Gastroesophageal sphincter (tissue), 4 donors: ENCODE data around the gene MAPK8IP3. TPM values are rescaled to one million over a fixed set of nuclear protein-coding genes. Genes with fewer than 3 reads are reported as not detected.

ENCODE experiments used
- ATAC-seq: fragments of 150-250 bp; one replicate; pipeline ENCODE4 v1.9.1; 2016; ENCODE audit warnings: mild to moderate bottlenecking, moderate library complexity
- H3K27ac ChIP-seq, 4 donors: fragments of 200-600 bp; sonication (generic) in 3 of 4; 1 replicate in 3 of 4; 2 replicates in 1 of 4; pipeline ENCODE4 v1.5.1; 2016 to 2019
- H3K27me3 ChIP-seq: fragments of 200-600 bp; sonication (generic); one replicate; pipeline ENCODE4 v1.5.1; 2019
- H3K36me3 ChIP-seq, 2 donors: fragments of 200-600 bp; sonication (generic); one replicate each; pipeline ENCODE4 v1.5.1; 2019; ENCODE audit warnings: control low read depth in 1 of 2
- H3K4me1 ChIP-seq, 3 donors: fragments of 200-600 bp; sonication (generic); 1 replicate in 2 of 3; 2 replicates in 1 of 3; pipeline ENCODE4 v1.5.1; 2016 to 2019; ENCODE audit warnings: control low read depth in 2 of 3
- H3K4me3 ChIP-seq, 2 donors: fragments of 200-600 bp; sonication (generic); one replicate each; pipeline ENCODE4 v1.5.1; 2019; ENCODE audit warnings: mild to moderate bottlenecking in 1 of 2, moderate library complexity in 1 of 2
- H3K9me3 ChIP-seq, 3 donors: fragments of 200-600 bp; sonication (generic); one replicate each; pipeline ENCODE4 v1.5.1; 2017 to 2019; ENCODE audit warnings: control low read depth in 2 of 3
- EP300 ChIP-seq: sonication (generic); formaldehyde crosslinking; IDR thresholded peaks from one replicate; pipeline ENCODE4 v1.6.1; 2017; ENCODE audit warnings: antibody characterized with exemption, mild to moderate bottlenecking
- POLR2A ChIP-seq, 2 donors: fragments of 450-650 bp; IDR thresholded peaks; one replicate each; pipeline ENCODE4 v1.6.1; 2017; ENCODE audit warnings: antibody characterized with exemption in 2 of 2, mild to moderate bottlenecking in 2 of 2, moderate library complexity in 1 of 2
- POLR2AphosphoS5 ChIP-seq: sonication (generic); formaldehyde crosslinking; IDR thresholded peaks from one replicate; pipeline ENCODE4 v1.6.1; 2017; ENCODE audit warnings: antibody characterized with exemption
- WGBS, 2 donors: methylation state at CpG; one replicate each; pipeline ENCODE4 v1.1.5; 2018; ENCODE audit warnings: low coverage in 1 of 2; 5-methylcytosine and 5-hydroxymethylcytosine counted together
- total RNA-seq, 4 donors: library from RNA; depleted of rRNA; stranded (reverse); fragments of >200 nt; gene quantifications; one replicate each; pipeline ENCODE4 v1.1.0, GENCODE V29; 2016
- TF ChIP-seq, protein P1 (sequence below), 4 experiments: fragments of 200-600 bp in 2 of 4; fragments of 450-650 bp in 2 of 4; sonication (generic) in 1 of 4; IDR thresholded peaks; one replicate each; pipeline ENCODE4 v1.5.1; 2017 to 2019; ENCODE audit warnings: antibody characterized with exemption in 4 of 4, mild to moderate bottlenecking in 2 of 4, moderate library complexity in 2 of 4

Gene MAPK8IP3
- total RNA-seq, 4 donors from 2014 or later: 12.0 to 66.8 (median 33.1) TPM

- WGBS, 2 donors: no CpG with 5 or more reads among the region's 38 CpGs
- peaks cover 0 to 78% of the 10 kb centered on the region in 2 donors for H3K36me3 ChIP-seq
Observed at GRCh38 chr16:1788095-1788707, 82.2 kb downstream of the MAPK8IP3 start.

GRCh38 chr16:1788708-1789100, 82.7 kb downstream of the MAPK8IP3 start:
- H3K36me3 ChIP-seq: peaks cover 0 to 78% of the 10 kb centered on the region in 2 donors
- no peak for TF ChIP-seq POLR2AphosphoS5
- no peak for TF ChIP-seq POLR2A (IDR thresholded peaks at IDR 0.05)
- no peak for TF ChIP-seq EP300
- TF ChIP-seq, protein P1, sequence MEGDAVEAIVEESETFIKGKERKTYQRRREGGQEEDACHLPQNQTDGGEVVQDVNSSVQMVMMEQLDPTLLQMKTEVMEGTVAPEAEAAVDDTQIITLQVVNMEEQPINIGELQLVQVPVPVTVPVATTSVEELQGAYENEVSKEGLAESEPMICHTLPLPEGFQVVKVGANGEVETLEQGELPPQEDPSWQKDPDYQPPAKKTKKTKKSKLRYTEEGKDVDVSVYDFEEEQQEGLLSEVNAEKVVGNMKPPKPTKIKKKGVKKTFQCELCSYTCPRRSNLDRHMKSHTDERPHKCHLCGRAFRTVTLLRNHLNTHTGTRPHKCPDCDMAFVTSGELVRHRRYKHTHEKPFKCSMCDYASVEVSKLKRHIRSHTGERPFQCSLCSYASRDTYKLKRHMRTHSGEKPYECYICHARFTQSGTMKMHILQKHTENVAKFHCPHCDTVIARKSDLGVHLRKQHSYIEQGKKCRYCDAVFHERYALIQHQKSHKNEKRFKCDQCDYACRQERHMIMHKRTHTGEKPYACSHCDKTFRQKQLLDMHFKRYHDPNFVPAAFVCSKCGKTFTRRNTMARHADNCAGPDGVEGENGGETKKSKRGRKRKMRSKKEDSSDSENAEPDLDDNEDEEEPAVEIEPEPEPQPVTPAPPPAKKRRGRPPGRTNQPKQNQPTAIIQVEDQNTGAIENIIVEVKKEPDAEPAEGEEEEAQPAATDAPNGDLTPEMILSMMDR (IDR thresholded peaks at IDR 0.05): no peak
- no peak for ATAC-seq

More at GRCh38 chr16:1788095-1788707, 82.2 kb downstream of the MAPK8IP3 start:
- no peak for ATAC-seq
- Histone ChIP-seq H3K27ac (no peak overlapping the region), H3K9me3 (no peaks in the 10 kb centered on the region), H3K4me3 (no peak overlapping the region), H3K4me1 (peaks cover 0 to 47% (median 18%) of the 10 kb centered on the region in 3 donors), H3K27me3 (no peaks in the 10 kb centered on the region)
- TF ChIP-seq EP300 (no peak), POLR2A (IDR thresholded peaks at IDR 0.05) (no peak), POLR2AphosphoS5 (no peak)
- TF ChIP-seq, protein P1 (IDR thresholded peaks at IDR 0.05): no peak

DNA sequence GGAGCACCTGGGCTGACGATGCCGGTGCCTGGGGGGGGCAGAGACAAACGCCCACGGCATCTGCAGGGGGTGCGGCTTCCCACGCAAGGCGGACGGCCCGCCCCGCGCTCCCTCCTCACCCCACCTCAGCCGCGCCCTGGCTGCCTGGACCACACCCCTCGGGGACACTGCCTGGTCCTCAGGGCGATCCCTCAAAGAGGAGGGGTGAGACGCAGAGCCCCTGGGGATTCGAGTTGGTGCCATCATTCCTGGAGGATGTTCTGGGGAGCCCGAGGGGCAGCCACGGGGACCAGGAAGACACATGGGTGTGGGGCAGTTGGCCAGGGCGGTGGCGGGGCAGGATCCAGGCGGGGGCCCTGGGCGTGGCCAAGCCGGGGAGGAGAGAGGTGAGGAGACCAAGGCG, 83.6 kb downstream of the MAPK8IP3 start:
- Histone ChIP-seq H3K4me1 (peaks cover 0 to 32% (median 7%) of the 10 kb centered on the region in 3 donors), H3K36me3 (peaks cover 0 to 78% of the 10 kb centered on the region in 2 donors), H3K9me3 (no peaks in the 10 kb centered on the region), H3K27ac (no peak overlapping the region), H3K27me3 (no peaks in the 10 kb centered on the region), H3K4me3 (no peak overlapping the region)
- TF ChIP-seq, protein P1 (IDR thresholded peaks at IDR 0.05): no peak
- no peak for TF ChIP-seq POLR2A (IDR thresholded peaks at IDR 0.05)
- no peak for TF ChIP-seq POLR2AphosphoS5
- no peak for TF ChIP-seq EP300
- no peak for ATAC-seq
- WGBS, 2 donors: no CpG with 5 or more reads among the region's 25 CpGs

More at GRCh38 chr16:1788708-1789100, 82.7 kb downstream of the MAPK8IP3 start:
- no peaks in the 10 kb centered on the region for H3K27me3 ChIP-seq
- H3K9me3 ChIP-seq: no peaks in the 10 kb centered on the region
- peaks cover 0 to 42% (median 15%) of the 10 kb centered on the region in 3 donors for H3K4me1 ChIP-seq
- no peak overlapping the region for H3K27ac ChIP-seq
- no CpG with 5 or more reads among the region's 19 CpGs for WGBS, 2 donors
- H3K4me3 ChIP-seq: no peak overlapping the region

GRCh38 chr16:1790261-1790610, 84.2 kb downstream of the MAPK8IP3 start:
- WGBS, 2 donors: 100% methylated on average over 5 of the region's 15 CpGs; no CpG with 5 or more reads in 1 of the 2 donors
- Histone ChIP-seq H3K36me3 (peaks cover 0 to 74% of the 10 kb centered on the region in 2 donors), H3K27me3 (no peaks in the 10 kb centered on the region), H3K9me3 (no peaks in the 10 kb centered on the region), H3K4me1 (peaks cover 0 to 26% (median 2%) of the 10 kb centered on the region in 3 donors), H3K27ac (no peak overlapping the region), H3K4me3 (no peak overlapping the region)
- TF ChIP-seq POLR2AphosphoS5: no peak
- no peak for TF ChIP-seq EP300
- TF ChIP-seq POLR2A (IDR thresholded peaks at IDR 0.05): no peak
- TF ChIP-seq, protein P1 (IDR thresholded peaks at IDR 0.05): no peak
- no peak for ATAC-seq
